Stimulated activated CD4-positive, alpha-beta T cell treated with anti-CD3 and anti-CD28 coated beads, Interleukin-12 subunit alpha, Interleukin-12 subunit beta, amount 100 ng/mL, for 24 hours (primary cell): ENCODE results near the gene PLB1.

Experiments used
- DNase-seq, 2 experiments: peaks; one replicate each; pipeline ENCODE4 v3.0.0-alpha.2; 2020; ENCODE audit warnings: low read depth in 2 of 2

PLB1 gene

DNA sequence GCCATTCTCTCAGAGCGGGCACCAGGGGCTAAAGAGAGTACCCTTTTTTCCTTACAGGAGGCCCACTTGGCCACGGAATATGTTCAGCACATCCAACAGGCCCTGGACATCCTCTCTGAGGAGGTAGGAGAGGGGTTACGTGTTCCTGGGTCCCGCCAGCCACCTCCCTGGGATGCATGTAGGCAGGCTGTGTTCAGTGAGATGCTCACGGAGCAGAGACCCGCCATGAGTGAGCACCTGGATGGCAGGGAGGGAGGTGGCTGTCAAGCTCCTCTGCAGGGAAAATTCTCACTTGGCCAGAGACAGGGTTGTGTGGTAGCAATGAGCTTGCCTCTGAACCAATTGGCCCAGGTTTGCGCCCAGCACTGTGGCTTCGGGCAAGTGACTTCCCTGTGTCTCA lies 132.6 kb downstream of the PLB1 start:
- DNase-seq, result no peak

GRCh38 chr2:28628987-28629386 lies 133.1 kb downstream of the PLB1 start:
- DNase-seq, result no peak

- no peak for DNase-seq
Observed at GRCh38 chr2:28629910-28630309, 134.1 kb downstream of the PLB1 start.

DNA sequence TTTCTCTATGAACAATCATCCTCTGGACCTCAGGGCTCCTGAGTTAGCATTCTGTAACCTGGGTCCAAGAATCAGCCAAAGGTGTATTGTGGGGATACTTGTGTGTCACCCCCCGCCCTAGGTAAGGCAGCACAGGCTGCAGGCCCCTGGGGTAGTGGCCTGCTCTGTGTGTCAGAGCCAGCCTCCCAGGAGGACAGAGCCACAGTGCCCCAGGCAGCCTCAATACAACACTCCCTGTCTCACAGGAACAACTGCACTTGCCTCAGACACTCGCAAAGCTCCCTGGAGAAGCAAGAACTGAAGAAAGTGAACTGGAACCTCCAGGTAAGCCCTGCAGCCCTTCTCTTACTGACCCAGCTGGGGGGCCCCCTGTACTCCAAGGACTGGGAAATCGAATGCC lies 134.5 kb downstream of the PLB1 start:
- DNase-seq, result no peak

DNA sequence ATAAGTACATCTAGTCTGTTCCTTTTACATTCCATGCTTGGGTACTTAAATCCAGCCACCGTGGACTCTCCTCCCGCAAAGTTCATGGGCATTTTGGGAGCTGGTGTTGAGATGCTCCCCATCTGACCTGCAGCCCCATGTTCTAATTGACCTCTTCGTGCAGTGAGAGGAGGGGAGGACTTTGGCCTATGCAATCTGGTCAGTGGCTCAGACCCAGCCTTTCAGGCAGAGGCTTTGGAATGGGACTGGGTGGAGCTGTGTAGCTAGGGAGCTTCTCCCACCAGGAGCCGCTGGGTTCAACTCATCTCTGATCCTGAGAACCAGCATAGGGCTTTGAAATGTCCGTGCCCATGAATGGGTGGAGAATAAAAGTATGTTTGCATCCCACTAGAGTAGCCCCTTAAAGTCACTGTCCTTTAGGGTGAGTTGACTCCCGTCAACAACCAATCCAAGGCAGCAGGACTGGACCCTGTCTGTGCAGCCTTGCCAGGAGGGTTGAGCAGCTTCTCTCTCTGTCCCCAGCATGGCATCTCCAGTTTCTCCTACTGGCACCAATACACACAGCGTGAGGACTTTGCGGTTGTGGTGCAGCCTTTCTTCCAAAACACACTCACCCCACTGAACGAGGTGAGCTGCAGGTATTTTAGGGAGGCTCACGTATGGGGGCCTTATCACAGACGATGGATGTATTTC lies 135.8 kb downstream of the PLB1 start:
- no peak for DNase-seq

GRCh38 chr2:28632791-28633190 lies 136.9 kb downstream of the PLB1 start:
- DNase-seq, result no peak

DNA sequence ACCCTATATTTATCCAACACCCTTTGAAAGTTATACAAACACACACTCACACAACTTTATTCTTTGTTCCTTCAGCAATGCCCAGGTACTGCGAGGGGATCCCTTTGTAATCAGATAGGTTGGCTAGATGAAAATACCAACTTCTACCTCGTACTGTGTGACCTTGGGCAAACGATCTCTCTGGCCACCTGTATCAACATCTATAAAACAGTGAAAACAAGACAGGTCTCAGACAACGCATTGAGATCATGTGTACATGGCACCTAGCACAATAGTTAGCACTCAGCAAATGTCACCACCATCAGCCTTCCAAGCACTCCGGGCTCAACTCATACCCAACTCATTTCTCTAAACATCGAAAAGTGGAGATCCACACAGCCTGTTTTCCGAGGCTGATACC lies 137.3 kb downstream of the PLB1 start:
- DNase-seq, result no peak

- DNase-seq, result no peak
Observed at GRCh38 chr2:28633746-28634145, 137.9 kb downstream of the PLB1 start.

- DNase-seq, result no peak
Observed at GRCh38 chr2:28635191-28635611, 139.3 kb downstream of the PLB1 start.

DNA sequence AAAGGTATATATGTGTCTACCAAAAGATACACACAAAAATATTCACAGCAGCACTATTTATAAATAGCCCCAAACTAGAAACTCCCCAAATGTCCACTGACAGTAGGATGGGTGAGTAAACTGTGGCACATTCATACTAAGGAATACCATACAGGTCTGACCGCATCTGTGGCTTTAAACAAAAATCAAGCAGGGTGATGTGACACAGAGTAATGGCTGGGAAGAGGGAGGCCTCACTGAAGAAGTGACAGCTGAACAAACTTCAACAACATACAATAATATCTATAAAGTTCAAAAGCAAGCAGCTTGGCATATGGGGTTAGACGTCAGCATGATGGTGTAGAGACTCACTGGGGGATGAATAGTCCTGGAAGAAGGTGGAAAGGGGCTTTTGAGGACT lies 140.6 kb downstream of the PLB1 start:
- DNase-seq, result no peak

DNA sequence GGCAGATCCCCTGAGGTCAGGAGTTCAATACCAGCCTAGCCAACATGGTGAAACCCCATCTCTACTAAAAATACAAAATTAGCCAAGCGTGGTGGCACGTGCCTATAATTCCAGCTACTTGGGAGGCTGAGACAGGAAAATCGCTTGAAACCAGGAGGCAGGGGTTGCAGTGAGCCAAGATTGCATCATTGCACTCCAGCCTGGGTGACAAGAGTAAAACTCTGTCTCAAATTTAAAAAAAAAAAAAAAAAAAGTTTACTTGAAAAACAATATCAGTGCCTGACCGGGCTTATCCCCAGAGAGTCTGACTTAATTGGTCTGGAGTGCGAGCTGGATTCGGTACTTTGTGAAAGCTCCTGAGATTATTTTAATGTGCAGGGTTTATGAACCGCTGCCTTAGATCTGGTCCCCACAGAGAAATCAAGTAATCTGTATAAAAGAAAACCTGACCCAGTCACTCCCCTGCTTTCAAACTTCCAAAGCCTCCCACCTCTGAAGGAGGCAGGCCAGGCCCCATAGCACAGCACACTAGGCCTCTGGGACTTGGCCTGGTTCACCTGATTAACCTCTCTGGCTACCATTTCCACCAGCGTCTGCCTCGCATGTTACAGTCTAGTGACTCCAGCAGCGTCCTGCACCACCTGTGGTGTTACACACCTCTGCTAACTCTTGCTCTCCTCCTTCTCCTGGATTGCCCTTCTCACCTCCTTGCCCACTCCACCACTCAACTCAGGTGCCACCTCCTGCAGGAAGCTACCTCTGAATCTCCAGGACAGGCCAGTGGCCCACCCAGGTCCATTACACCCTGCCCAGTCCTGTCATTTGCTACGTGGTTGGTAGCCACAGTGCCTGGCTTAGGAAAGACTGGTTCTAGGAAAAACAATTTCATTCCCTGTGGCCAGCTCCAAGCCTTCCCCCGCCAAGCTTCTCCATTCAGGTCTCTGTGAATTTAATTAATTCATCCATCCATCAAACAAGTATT lies 141.5 kb downstream of the PLB1 start:
- no peak for DNase-seq

DNA sequence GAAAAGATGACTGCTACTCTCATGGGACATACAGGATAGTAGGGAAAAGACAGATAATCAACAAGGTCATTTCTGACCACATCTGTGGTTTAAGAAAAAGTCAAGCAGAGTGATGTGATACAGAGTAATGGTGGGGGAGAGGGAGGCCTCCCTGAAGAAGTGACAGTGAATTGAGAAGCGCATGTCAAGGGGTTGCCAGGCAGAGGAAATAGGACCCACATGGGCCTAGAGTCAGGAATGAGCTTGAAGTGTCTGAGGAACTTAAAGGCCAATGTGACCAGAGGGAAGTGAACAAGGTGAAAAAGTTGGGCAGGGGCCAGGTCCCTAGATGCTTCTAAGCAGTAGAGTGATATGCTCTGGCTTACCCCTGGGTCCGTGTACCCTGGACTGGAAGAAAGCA lies 142.2 kb downstream of the PLB1 start:
- no peak for DNase-seq

DNA sequence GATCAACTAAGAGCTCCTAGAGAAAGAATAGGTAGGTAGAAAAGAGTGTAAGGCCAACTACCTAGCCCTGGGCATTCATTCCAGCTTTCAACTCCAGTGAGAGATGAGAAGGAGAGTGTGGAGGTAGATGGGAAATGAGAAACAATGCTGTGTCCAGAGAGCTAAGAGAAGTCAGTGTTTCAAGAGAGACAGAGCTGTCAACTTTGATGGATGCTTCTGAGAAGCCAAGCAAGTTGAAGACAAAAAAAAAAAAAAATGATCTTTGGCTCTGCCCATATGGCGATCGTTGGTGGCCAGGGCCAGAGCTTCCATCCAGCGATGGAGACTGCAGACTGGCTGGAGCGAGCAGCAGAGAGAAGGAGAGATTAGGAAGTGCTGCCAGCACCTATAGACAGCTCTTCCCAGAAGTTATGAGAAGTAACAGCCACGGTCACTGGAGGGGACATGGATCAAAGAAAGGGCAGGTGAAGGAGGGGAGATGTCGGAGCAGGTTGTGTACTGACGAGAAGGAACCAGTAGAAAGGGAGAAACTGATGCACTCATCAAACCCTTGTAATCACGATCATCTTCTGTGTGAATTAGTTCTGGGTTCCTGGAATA lies 143.3 kb downstream of the PLB1 start:
- no peak for DNase-seq

DNA sequence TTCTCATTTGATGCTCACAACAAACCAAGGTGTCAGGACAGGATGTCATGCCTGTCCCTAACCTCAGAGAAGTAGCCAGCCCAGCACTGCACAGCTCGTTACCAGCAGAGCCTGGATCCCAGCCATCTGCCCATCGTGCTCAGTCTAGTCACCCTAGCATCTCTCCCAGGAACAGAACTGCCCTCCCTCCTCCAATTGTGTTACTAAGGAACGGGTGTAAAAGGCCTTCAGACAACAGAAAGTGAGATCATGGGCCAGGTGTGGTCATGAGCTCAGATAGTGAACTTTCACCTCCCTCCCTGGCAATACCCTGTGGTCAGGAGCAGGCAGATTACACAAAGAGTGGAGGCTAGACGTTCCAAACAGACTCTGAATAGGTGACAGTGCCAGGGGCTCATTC lies 144.0 kb downstream of the PLB1 start:
- no peak for DNase-seq

DNA sequence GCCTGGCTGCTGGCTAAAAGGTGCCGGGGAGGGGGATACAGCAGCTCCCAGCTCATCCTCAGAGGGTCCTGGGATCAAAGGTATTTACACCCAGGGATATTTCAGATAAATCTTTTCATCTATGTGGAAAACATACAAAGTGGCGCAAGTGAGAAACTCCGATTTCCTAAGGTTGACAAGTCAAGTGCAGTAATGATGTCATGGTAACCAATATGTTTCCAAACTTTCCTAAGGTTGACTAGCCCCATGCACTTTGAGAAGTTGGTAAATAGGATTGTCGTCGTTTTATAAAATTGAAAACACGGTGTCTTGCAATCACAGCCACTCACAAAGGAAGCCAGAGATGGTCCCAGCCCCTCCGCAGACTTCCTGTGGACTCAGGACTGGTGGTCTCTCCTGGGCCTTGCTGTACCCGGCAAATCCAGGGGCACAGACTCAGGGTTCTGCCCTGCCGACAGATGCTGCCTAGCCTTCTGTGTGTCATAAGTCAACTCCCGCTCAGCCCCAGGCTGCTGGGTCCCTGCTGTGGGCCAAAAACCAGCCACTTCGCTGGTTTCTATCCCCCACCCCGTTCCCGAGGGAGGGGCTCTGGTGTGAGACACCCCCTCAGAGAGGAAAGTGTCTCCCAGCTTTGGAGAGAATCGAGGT lies 144.5 kb downstream of the PLB1 start:
- no peak for DNase-seq

- no peak for DNase-seq
Observed at GRCh38 chr2:28640908-28641300, 145.0 kb downstream of the PLB1 start.

DNA sequence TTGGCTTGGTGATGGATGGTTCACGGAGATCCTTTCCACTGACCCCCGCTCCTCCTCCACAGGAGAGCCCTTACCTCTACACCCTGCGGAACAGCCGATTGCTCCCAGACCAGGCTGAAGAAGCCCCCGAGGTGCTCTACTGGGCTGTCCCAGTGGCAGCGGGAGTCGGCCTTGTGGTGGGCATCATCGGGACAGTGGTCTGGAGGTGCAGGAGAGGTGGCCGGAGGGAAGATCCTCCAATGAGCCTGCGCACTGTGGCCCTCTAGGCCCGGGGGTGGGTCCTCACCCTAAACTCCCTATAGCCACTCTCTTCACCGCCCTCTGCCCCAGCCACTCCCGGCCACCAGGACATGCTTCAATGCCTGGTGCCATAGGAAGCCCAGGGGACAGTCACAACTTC lies 146.9 kb downstream of the PLB1 start:
- DNase-seq, result no peak

GRCh38 chr2:28643327-28643726 lies 147.5 kb downstream of the PLB1 start:
- no peak for DNase-seq

- no peak for DNase-seq
Observed at GRCh38 chr2:28643911-28644334, 148.1 kb downstream of the PLB1 start.

- no peak for DNase-seq
Observed at GRCh38 chr2:28644760-28645159, 148.9 kb downstream of the PLB1 start.

- DNase-seq, result no peak
Observed at GRCh38 chr2:28645553-28645952, 149.7 kb downstream of the PLB1 start.

DNA sequence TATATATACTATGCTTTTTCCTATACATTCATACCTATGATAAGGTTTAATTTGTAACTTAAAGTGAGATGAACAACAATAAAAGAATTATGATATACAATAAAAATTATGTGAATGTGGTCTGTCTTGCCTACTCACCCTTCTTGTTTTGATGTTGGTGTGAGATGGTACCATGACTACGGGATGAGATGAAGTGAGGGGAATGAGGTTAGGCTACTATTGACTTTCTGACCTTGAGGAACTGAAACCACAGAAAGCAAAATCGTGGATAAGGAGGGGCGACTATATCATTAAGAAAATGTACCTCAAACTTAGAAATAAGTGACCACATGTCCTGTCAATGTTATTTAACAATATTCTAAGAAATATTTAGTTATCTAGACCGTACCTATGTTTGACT lies 151.8 kb downstream of the PLB1 start:
- no peak for DNase-seq
